ENCODE results near the gene HAND2. TPM values are rescaled to one million over a fixed set of nuclear protein-coding genes. Genes with fewer than 3 reads are reported as not detected.

The HAND2 gene
- total and polyA plus RNA-seq, 2 of the 13 experiments (the other 11 are each of a cell fraction or from before 2014, with no cell fraction given), result not detected

GRCh38 chr4:173528378-173529321, 1.4 kb downstream of the HAND2 start:
- Histone ChIP-seq H3K27ac (ENCODE audit: extremely low read length, insufficient read depth, low read length) (no peak overlapping the region), H3K4me2 (ENCODE audit: low read depth, low read length) (no peak overlapping the region), H3K4me3 (replicated peaks in 1 of 3; ENCODE audit: insufficient read depth in 1 of 3, low read depth in 2 of 3, low read length in 3 of 3) (no peak overlapping the region), H3K27me3 (ENCODE audit: control insufficient read depth in 1 of 2, insufficient read depth in 2 of 2, low read length in 2 of 2) (peaks cover 11 to 75% of the 10 kb centered on the region in 2 experiments), H3K36me3 (replicated peaks in 1 of 2; ENCODE audit: control insufficient read depth in 1 of 2, insufficient read depth in 2 of 2, low read length in 2 of 2) (no peaks in the 10 kb centered on the region), H4K20me1 (ENCODE audit: insufficient read depth, low read length) (no peaks in the 10 kb centered on the region), H3K9me3 (ENCODE audit: low read length) (no peaks in the 10 kb centered on the region), H3K9ac (ENCODE audit: insufficient read depth, low read depth, low read length) (no peak overlapping the region), H3K4me1 (ENCODE audit: insufficient read depth, low read length) (no peaks in the 10 kb centered on the region), H2AFZ (ENCODE audit: low read length) (no peak overlapping the region), H3K79me2 (ENCODE audit: insufficient read depth, low read length) (no peaks in the 10 kb centered on the region)
- WGBS (ENCODE audit: low lambda C conversion rate), result 71% methylated on average over 50 of the region's 75 CpGs
- TF ChIP-seq STAT6 (CRISPR knock-in tag; IDR thresholded peaks at IDR 0.05; ENCODE audit: borderline replicate concordance) (no peak), ZNF567 (CRISPR knock-in tag; IDR thresholded peaks at IDR 0.05; ENCODE audit: borderline replicate concordance) (no peak), ZFY (CRISPR knock-in tag; IDR thresholded peaks at IDR 0.05) (no peak), ZBTB21 (CRISPR knock-in tag; IDR thresholded peaks at IDR 0.05) (no peak), RELA (CRISPR knock-in tag; IDR thresholded peaks at IDR 0.05) (no peak), ATF7-NPFF (CRISPR knock-in tag; IDR thresholded peaks at IDR 0.05; ENCODE audit: low read depth) (no peak), DNMT1 (CRISPR knock-in tag; IDR thresholded peaks at IDR 0.05) (no peak), ZNF138 (CRISPR knock-in tag; IDR thresholded peaks at IDR 0.05; ENCODE audit: low read depth) (no peak), ZNF17 (CRISPR knock-in tag; IDR thresholded peaks at IDR 0.05) (no peak), ZNF879 (CRISPR knock-in tag; IDR thresholded peaks at IDR 0.05) (no peak), ZMAT3 (CRISPR knock-in tag; conservative IDR thresholded peaks at IDR 0.05) (no peak), ZNF839 (CRISPR knock-in tag; IDR thresholded peaks at IDR 0.05; ENCODE audit: borderline replicate concordance) (no peak), GABPB1 (CRISPR knock-in tag; IDR thresholded peaks at IDR 0.05) (no peak), FIP1L1 (IDR thresholded peaks at IDR 0.05; ENCODE audit: borderline replicate concordance, insufficient read depth, low read depth, low read length) (no peak), ZNF570 (CRISPR knock-in tag; IDR thresholded peaks at IDR 0.05; ENCODE audit: borderline replicate concordance) (no peak), IRF2 (CRISPR knock-in tag; IDR thresholded peaks at IDR 0.05) (no peak), HMGXB4 (CRISPR knock-in tag; IDR thresholded peaks at IDR 0.05; ENCODE audit: borderline replicate concordance in 1 of 2, low read depth in 1 of 2) (no peak)
- no peak for DNase-seq (ENCODE audit: low spot score)
- ChIA-PET POLR2A (no interaction called here), CTCF (ENCODE audit: low intra/inter-chr PET ratio, low total read pairs) (no interaction called here)
- intact Hi-C loops (cut with micrococcal nuclease; ENCODE audit: unreplicated experiment) (no loop called here), in situ Hi-C loops (cut with HindIII; ENCODE audit: extremely low pct_ligation_motif_present, low pct_unique_long_range_greater_than_20kb) (no loop called here)
- no peak for FAIRE-seq
- BruUV-seq (replicated peaks), result no TSS peak
- no peak for ATAC-seq
